BJ (cell line): ENCODE measurements around the gene MET. TPM values are rescaled to one million over a fixed set of nuclear protein-coding genes. Genes with fewer than 3 reads are reported as not detected.

Experiments
- CTCF ChIA-PET: fragments of 350-600 bp; formaldehyde crosslinking; extraction: SDS; loops from one replicate; lab custom pipeline; 2021; ENCODE audit warnings: antibody characterized with exemption, inconsistent platforms; lab: Yijun Ruan, JAX
- POLR2A ChIA-PET: fragments of 300-600 bp; sonication (Branson Sonifier 250); formaldehyde crosslinking; extraction: SDS; loops from one replicate; lab custom pipeline; 2021; ENCODE audit warnings: antibody characterized with exemption; lab: Charles Lee
- DNase-seq: peaks from one replicate; pipeline ENCODE4 v3.0.0-alpha.2; 2011; ENCODE audit warnings: low read depth
- H3K27me3 ChIP-seq: 2 replicates; pipeline ENCODE4 v1.6.0; 2011; ENCODE audit warnings: low read length; ENCODE audit not compliant: control insufficient read depth, insufficient read depth
- H3K36me3 ChIP-seq: 2 replicates; pipeline ENCODE4 v1.5.1; 2011; ENCODE audit warnings: low read length; ENCODE audit not compliant: control insufficient read depth, insufficient read depth
- H3K4me3 ChIP-seq: 2 replicates; pipeline ENCODE4 v1.5.1; 2011; ENCODE audit warnings: low read depth, mild to moderate bottlenecking, control low read depth, low read length
- polyA plus RNA-seq: library from polyadenylated mRNA; depleted of rRNA; stranded (reverse); fragments of >200 nt; gene quantifications from 2 replicates; pipeline ENCODE4 v1.2.3, GENCODE V29; 2011
- TF ChIP-seq, protein P1 (sequence below): IDR thresholded peaks from 2 replicates; pipeline ENCODE4 v1.5.1; 2011; ENCODE audit warnings: low read depth, mild to moderate bottlenecking, control low read depth, inconsistent platforms, low read length, moderate library complexity; ENCODE audit not compliant: insufficient read depth

The MET gene
- polyA plus RNA-seq, 1 experiment = 68.3 TPM

DNA sequence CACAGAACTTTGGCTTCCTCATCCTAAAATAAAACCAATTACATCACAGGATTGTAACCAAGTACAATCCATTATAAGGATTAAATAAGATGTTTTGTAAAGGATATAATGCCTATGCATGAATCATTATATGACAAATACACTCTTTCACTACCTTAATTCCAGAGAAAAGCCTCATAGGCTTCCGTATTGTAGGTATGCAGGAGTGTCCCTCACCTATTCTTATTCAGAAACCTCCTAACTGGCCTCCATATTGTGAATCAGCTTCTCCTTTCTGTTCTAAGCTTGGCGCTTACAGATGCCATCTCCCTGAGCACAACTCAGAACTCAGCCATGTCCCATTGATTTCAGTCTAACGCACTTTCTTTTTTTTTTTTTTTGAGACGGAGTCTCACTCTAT is 120.8 kb downstream of the MET start:
- POLR2A ChIA-PET = no interaction called here
- TF ChIP-seq, protein P1, sequence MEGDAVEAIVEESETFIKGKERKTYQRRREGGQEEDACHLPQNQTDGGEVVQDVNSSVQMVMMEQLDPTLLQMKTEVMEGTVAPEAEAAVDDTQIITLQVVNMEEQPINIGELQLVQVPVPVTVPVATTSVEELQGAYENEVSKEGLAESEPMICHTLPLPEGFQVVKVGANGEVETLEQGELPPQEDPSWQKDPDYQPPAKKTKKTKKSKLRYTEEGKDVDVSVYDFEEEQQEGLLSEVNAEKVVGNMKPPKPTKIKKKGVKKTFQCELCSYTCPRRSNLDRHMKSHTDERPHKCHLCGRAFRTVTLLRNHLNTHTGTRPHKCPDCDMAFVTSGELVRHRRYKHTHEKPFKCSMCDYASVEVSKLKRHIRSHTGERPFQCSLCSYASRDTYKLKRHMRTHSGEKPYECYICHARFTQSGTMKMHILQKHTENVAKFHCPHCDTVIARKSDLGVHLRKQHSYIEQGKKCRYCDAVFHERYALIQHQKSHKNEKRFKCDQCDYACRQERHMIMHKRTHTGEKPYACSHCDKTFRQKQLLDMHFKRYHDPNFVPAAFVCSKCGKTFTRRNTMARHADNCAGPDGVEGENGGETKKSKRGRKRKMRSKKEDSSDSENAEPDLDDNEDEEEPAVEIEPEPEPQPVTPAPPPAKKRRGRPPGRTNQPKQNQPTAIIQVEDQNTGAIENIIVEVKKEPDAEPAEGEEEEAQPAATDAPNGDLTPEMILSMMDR = no peak
- DNase-seq = no peak
- Histone ChIP-seq H3K4me3 (no peak overlapping the region), H3K36me3 (peaks cover 2% of the 10 kb centered on the region; the same call in 1 of the 2 replicates), H3K27me3 (no peaks in the 10 kb centered on the region)
- CTCF ChIA-PET = interaction anchor here (2.0 kb wide), 1 partner anchor 124 kb away, joined by 4 read pairs; no protein-coding TSS in a partner anchor

DNA sequence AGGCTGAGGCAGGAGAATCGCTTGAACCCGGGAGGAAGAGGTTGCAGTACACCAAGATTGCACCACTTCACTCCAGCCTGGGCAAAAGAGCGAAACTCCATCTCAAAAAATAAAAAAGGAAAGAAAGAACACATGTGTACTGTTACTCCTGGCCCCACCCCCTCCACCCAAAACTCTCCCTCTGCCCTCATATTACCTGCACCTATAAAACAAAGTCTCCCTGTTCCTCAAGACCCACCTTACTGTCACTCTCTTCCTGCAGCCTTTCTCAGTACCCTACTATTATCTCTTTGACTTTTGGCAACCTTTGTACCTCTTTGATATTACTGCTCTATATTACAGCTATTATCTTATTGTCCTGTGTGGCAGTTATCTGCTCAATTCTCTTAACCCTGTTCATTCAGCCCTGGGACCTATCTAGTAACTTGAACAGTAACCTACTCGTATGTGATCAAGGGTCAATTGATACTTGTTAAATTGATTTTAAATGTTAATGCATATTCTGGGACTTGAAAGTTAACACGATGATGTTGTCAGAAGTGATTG is 121.9 kb downstream of the MET start:
- no peaks in the 10 kb centered on the region for H3K27me3 ChIP-seq
- H3K4me3 ChIP-seq = no peak overlapping the region
- peaks cover 2% of the 10 kb centered on the region; the same call in 1 of the 2 replicates for H3K36me3 ChIP-seq
- ChIA-PET POLR2A (no interaction called here), CTCF (interaction anchor here (1.2 kb wide), 1 partner anchor 203 kb away, joined by 3 read pairs; no protein-coding TSS in a partner anchor)
- TF ChIP-seq, protein P1 = no peak
- no peak for DNase-seq

DNA sequence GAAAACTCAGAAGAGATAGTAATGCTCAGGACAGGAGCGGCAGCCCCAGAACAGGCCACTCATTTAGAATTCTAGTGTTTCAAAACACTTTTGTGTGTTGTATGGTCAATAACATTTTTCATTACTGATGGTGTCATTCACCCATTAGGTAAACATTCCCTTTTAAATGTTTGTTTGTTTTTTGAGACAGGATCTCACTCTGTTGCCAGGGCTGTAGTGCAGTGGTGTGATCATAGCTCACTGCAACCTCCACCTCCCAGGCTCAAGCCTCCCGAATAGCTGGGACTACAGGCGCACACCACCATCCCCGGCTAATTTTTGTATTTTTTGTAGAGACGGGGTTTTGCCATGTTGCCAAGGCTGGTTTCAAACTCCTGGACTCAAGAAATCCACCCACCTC is 124.5 kb downstream of the MET start:
- Histone ChIP-seq H3K4me3 (no peak overlapping the region), H3K36me3 (peaks cover 2% of the 10 kb centered on the region; the same call in 1 of the 2 replicates), H3K27me3 (no peaks in the 10 kb centered on the region)
- DNase-seq = no peak
- POLR2A ChIA-PET = no interaction called here
- TF ChIP-seq, protein P1 = no peak
- CTCF ChIA-PET = no interaction called here

DNA sequence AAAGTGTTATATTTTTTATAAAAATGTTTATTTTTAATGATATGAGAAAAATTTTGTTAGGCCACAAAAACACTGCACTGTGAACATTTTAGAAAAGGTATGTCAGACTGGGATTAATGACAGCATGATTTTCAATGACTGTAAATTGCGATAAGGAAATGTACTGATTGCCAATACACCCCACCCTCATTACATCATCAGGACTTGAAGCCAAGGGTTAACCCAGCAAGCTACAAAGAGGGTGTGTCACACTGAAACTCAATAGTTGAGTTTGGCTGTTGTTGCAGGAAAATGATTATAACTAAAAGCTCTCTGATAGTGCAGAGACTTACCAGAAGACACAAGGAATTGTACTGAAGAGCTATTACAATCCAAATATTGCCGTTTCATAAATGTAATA is 125.6 kb downstream of the MET start:
- ChIA-PET POLR2A (no interaction called here), CTCF (interaction anchor here (0.6 to 1.5 kb wide), 2 partner anchors 12 to 482 kb away, joined by 4 read pairs; no protein-coding TSS in a partner anchor)
- peaks cover 2% of the 10 kb centered on the region; the same call in 1 of the 2 replicates for H3K36me3 ChIP-seq
- no peak overlapping the region for H3K4me3 ChIP-seq
- H3K27me3 ChIP-seq = no peaks in the 10 kb centered on the region
- TF ChIP-seq, protein P1 = no peak
- no peak for DNase-seq

DNA sequence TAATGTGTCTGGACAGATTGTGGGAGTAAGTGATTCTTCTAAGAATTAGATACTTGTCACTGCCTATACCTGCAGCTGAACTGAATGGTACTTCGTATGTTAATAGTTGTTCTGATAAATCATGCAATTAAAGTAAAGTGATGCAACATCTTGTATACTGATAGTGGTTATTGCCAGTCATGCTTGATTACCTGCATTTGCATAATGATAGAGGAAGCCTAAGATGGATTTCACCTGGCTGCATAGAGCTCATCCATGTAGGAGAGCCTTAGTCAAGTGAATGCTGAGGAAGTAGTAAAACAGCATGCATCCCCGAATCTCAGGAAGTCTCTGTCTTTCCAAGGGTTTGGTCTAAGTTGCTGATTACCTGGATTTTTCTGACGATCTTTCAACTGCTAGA is 126.2 kb downstream of the MET start:
- H3K4me3 ChIP-seq = no peak overlapping the region
- TF ChIP-seq, protein P1 = no peak
- peaks cover 2% of the 10 kb centered on the region; the same call in 1 of the 2 replicates for H3K36me3 ChIP-seq
- DNase-seq = no peak
- no peaks in the 10 kb centered on the region for H3K27me3 ChIP-seq
- ChIA-PET POLR2A (no interaction called here), CTCF (interaction anchor here (1.5 kb wide), 1 partner anchor 12 kb away, joined by 4 read pairs; no protein-coding TSS in a partner anchor)
